HCT116 (cell line): ENCODE results near the gene NOL3.

Source experiments
- CTCF ChIP-seq, 3 experiments: fragments of 200-600 bp in 1 of 3; sonication (generic) in 1 of 3; IDR thresholded peaks in 2 of 3; conservative IDR thresholded peaks in 1 of 3; 2 replicates each; pipeline ENCODE4 v1.5.1; 2012 to 2017; ENCODE audit warnings: low read depth in 2 of 3, low read length in 2 of 3, antibody characterized with exemption in 1 of 3, borderline replicate concordance in 1 of 3, control low read depth in 1 of 3, mild to moderate bottlenecking in 1 of 3, mixed read lengths in 1 of 3, mixed run types in 1 of 3, moderate library complexity in 1 of 3; ENCODE audit not compliant: insufficient read depth in 1 of 3
- ELF1 ChIP-seq: IDR thresholded peaks from 2 replicates; pipeline ENCODE4 v1.6.1; 2012; ENCODE audit warnings: low read depth, borderline replicate concordance
- JUND ChIP-seq: IDR thresholded peaks from 2 replicates; pipeline ENCODE4 v1.6.1; 2012
- MAX ChIP-seq: IDR thresholded peaks from 2 replicates; pipeline ENCODE4 v1.6.1; 2012
- POLR2A ChIP-seq: IDR thresholded peaks from 2 replicates; pipeline ENCODE4 v1.7.0; 2011; ENCODE audit warnings: borderline replicate concordance; ENCODE audit not compliant: insufficient read depth, insufficient read length; ENCODE audit errors: extremely low read depth
- RAD21 ChIP-seq: IDR thresholded peaks from 2 replicates; pipeline ENCODE4 v1.6.1; 2012; ENCODE audit warnings: low read depth, mild to moderate bottlenecking
- SP1 ChIP-seq: IDR thresholded peaks from 2 replicates; pipeline ENCODE4 v1.6.1; 2012; ENCODE audit warnings: low read depth
- SRF ChIP-seq: IDR thresholded peaks from 2 replicates; pipeline ENCODE4 v1.6.1; 2012; ENCODE audit warnings: low read depth
- TF ChIP-seq, protein P1 (sequence below): IDR thresholded peaks from 2 replicates; pipeline ENCODE4 v1.6.1; 2012; ENCODE audit warnings: low read depth

DNA sequence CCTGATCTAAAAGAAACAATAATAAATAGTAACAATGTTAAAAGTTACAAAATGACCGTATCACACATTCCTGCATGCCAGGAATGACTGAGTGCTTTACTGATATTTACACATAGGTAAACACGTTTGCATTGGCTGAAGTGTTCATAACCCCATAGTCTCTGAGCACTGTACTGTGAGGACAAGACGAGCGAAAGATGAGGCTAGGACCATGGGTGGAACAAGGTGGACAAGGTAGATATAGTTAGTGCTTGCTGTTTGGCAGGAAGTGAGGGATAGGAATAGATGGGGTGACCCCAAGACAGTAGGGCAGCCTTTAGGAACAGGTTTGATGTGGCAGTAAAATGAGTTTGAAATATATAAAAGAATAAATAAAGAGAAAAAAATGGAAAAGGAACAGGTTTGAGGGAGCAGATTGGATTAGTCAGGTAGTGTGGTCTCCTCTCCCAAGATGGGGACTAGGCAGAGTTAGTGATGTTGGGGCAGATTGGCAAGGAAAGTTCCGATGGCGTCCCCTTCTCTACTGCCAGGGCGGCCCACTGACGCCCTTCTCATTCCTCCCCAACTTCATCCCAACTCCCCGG is 21.2 kb downstream of the NOL3 start:
- TF ChIP-seq CTCF (IDR thresholded peaks at IDR 0.05 in 2 of 3, conservative IDR thresholded peaks at IDR 0.05 in 1 of 3; ENCODE audit: borderline replicate concordance in 1 of 3, insufficient read depth in 1 of 3, low read depth in 2 of 3, low read length in 2 of 3) (no peak), JUND (no peak), SRF (no peak), RAD21 (no peak), POLR2A (no peak), MAX (no peak), SP1 (no peak), ELF1 (no peak)
- TF ChIP-seq, protein P1, sequence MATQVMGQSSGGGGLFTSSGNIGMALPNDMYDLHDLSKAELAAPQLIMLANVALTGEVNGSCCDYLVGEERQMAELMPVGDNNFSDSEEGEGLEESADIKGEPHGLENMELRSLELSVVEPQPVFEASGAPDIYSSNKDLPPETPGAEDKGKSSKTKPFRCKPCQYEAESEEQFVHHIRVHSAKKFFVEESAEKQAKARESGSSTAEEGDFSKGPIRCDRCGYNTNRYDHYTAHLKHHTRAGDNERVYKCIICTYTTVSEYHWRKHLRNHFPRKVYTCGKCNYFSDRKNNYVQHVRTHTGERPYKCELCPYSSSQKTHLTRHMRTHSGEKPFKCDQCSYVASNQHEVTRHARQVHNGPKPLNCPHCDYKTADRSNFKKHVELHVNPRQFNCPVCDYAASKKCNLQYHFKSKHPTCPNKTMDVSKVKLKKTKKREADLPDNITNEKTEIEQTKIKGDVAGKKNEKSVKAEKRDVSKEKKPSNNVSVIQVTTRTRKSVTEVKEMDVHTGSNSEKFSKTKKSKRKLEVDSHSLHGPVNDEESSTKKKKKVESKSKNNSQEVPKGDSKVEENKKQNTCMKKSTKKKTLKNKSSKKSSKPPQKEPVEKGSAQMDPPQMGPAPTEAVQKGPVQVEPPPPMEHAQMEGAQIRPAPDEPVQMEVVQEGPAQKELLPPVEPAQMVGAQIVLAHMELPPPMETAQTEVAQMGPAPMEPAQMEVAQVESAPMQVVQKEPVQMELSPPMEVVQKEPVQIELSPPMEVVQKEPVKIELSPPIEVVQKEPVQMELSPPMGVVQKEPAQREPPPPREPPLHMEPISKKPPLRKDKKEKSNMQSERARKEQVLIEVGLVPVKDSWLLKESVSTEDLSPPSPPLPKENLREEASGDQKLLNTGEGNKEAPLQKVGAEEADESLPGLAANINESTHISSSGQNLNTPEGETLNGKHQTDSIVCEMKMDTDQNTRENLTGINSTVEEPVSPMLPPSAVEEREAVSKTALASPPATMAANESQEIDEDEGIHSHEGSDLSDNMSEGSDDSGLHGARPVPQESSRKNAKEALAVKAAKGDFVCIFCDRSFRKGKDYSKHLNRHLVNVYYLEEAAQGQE = no peak
